GM12878 (cell line): ENCODE data around the gene SLCO3A1. TPM values are rescaled to one million over a fixed set of nuclear protein-coding genes. Genes with fewer than 3 reads are reported as not detected.
A peak's percentile ranks its signal among the peaks of the same experiment; 100 is the strongest.

ENCODE experiments used
- ATAC-seq: fragments of 200-7000 bp; cut with Tn5 transposase; 3 replicates; pipeline ENCODE4 v1.9.1; 2020; ENCODE audit warnings: mild to moderate bottlenecking, moderate library complexity
- BruUV-seq: library from RNA; stranded (reverse); fragments of 400-500 nt; replicated peaks from 2 replicates; lab custom pipeline; 2021; lab: Mats Ljungman, UMichigan
- CTCF ChIA-PET: fragments of 300-600 bp; sonication (Branson Sonifier 250); formaldehyde crosslinking; extraction: SDS; loops from one replicate; lab custom pipeline; 2021; ENCODE audit warnings: inconsistent platforms; lab: Yijun Ruan, JAX
- POLR2A ChIA-PET: fragments of 350-600 bp; formaldehyde crosslinking; extraction: SDS; loops from one replicate; lab custom pipeline; 2021; ENCODE audit warnings: inconsistent platforms; lab: Charles Lee
- RAD21 ChIA-PET: fragments of 300-600 bp; sonication (Branson Sonifier 250); formaldehyde crosslinking; loops from one replicate; lab custom pipeline; 2023; ENCODE audit warnings: antibody characterized with exemption; ENCODE audit not compliant: unreplicated experiment; lab: Charles Lee
- SMC1A ChIA-PET: fragments of 300-600 bp; sonication (Branson Sonifier 250); formaldehyde crosslinking; loops from one replicate; lab custom pipeline; 2023; ENCODE audit not compliant: unreplicated experiment, uncharacterized antibody; lab: Charles Lee
- DNase-seq: peaks from one replicate; pipeline ENCODE4 v3.0.0-alpha.2; 2011; ENCODE audit warnings: low read depth, low spot score
- FAIRE-seq: peaks from 3 replicates; lab custom pipeline; 2011; peaks lifted over from hg19 to GRCh38; lab: Jason Lieb, UNC
- H2AFZ ChIP-seq: 2 replicates; pipeline ENCODE4 v1.6.0; 2011; ENCODE audit warnings: low read depth, low read length, control low read depth; ENCODE audit not compliant: control insufficient read depth
- H3K27ac ChIP-seq: 2 replicates; pipeline ENCODE4 v1.5.1; 2011; ENCODE audit warnings: control low read depth; ENCODE audit not compliant: control insufficient read depth, insufficient read depth
- H3K27me3 ChIP-seq, 2 experiments: replicated peaks in 1 of 2; 2 replicates each; pipeline versions ENCODE4 v1.6.0 to v1.6.1; 2011; ENCODE audit warnings: low read length in 1 of 2; ENCODE audit not compliant: control insufficient read depth in 2 of 2, insufficient read depth in 2 of 2
- H3K36me3 ChIP-seq, 2 experiments: 2 replicates each; pipeline ENCODE4 v1.5.1; 2011; ENCODE audit warnings: low read length in 1 of 2; ENCODE audit not compliant: control insufficient read depth in 2 of 2, insufficient read depth in 2 of 2
- H3K4me1 ChIP-seq: 2 replicates; pipeline ENCODE4 v1.6.1; 2011; ENCODE audit warnings: mild to moderate bottlenecking, low read length, moderate library complexity, mixed read lengths; ENCODE audit not compliant: control insufficient read depth, insufficient read depth
- H3K4me2 ChIP-seq: 2 replicates; pipeline ENCODE4 v1.6.0; 2011; ENCODE audit warnings: control low read depth; ENCODE audit not compliant: control insufficient read depth, insufficient read depth
- H3K4me3 ChIP-seq: fragments of 200-600 bp; sonication (generic); 2 replicates; pipeline ENCODE4 v1.5.1; 2016
- H3K79me2 ChIP-seq: 2 replicates; pipeline ENCODE4 v1.6.0; 2011; ENCODE audit warnings: low read length; ENCODE audit not compliant: control insufficient read depth, insufficient read depth
- H3K9ac ChIP-seq: 2 replicates; pipeline ENCODE4 v1.8.0; 2011; ENCODE audit warnings: low read length, control low read depth, mixed read lengths; ENCODE audit not compliant: control insufficient read depth, insufficient read depth
- H3K9me3 ChIP-seq: replicated peaks from 3 replicates; pipeline ENCODE4 v1.5.1; 2011; ENCODE audit warnings: mild to moderate bottlenecking, low read length; ENCODE audit not compliant: control insufficient read depth, insufficient read depth
- H4K20me1 ChIP-seq: 2 replicates; pipeline ENCODE4 v1.6.0; 2011; ENCODE audit not compliant: control insufficient read depth, insufficient read depth
- CTCF ChIP-seq, 3 experiments: IDR thresholded peaks in 2 of 3; conservative IDR thresholded peaks in 1 of 3; 2 replicates each; pipeline ENCODE4 v1.5.1; 2011; ENCODE audit warnings: low read depth in 3 of 3, low read length in 3 of 3, mild to moderate bottlenecking in 3 of 3, control low read depth in 2 of 3, moderate library complexity in 2 of 3, inconsistent platforms in 1 of 3, mixed read lengths in 1 of 3; ENCODE audit not compliant: control insufficient read depth in 2 of 3, insufficient read depth in 1 of 3; ENCODE audit errors: extremely low read depth in 1 of 3
- STAT3 ChIP-seq: IDR thresholded peaks from 2 replicates; pipeline ENCODE4 v1.6.1; 2011; ENCODE audit warnings: low read depth, low read length, improper control_type of control experiment
- ZBTB40 ChIP-seq: fragments of 450-650 bp; IDR thresholded peaks from 2 replicates; pipeline ENCODE4 v1.6.1; 2016; ENCODE audit warnings: mild to moderate bottlenecking, moderate library complexity, borderline replicate concordance
- WGBS: methylation state at CpG from one replicate; pipeline ENCODE4 v1.1.6; 2016; ENCODE audit warnings: low lambda C conversion rate; ENCODE audit not compliant: insufficient replicate concordance, insufficient coverage; ENCODE audit errors: missing lambda C conversion rate; 5-methylcytosine and 5-hydroxymethylcytosine counted together
- in situ Hi-C: fragments of 300-500 bp; cut with MboI; formaldehyde crosslinking; loops from 9 replicates; pipeline ENCODE4 v1.14.3; 2018; ENCODE audit warnings: mixed read lengths
- intact Hi-C: fragments of 100-400 bp; cut with micrococcal nuclease; formaldehyde crosslinking; loops from one replicate; pipeline ENCODE4 v1.14.2; 2022; ENCODE audit not compliant: unreplicated experiment
- polyA plus RNA-seq, 11 experiments: library from polyadenylated mRNA; depleted of rRNA in 4 of 11; unstranded in 6 of 11; stranded (reverse) in 5 of 11; fragments of >200 nt; fragmentation: Nextera tagmentation in 4 of 11; fragmentation: Illumina TruSeq in 1 of 11; extraction: Ambion mirVana in 4 of 11; extraction: Trizol in 1 of 11; gene quantifications; 1 replicate in 1 of 11; 2 replicates in 10 of 11; pipeline versions ENCODE4 v1.2.1 to v1.2.3, GENCODE V29; 2011 to 2016; ENCODE audit warnings: inconsistent platforms in 2 of 11, missing spikeins in 2 of 11, low read depth in 1 of 11
- total RNA-seq, 4 experiments: library from RNA; depleted of rRNA in 3 of 4; stranded (reverse); fragments of >200 nt in 3 of 4; fragmentation: Illumina TruSeq in 1 of 4; extraction: Trizol in 1 of 4; gene quantifications; 2 replicates each; pipeline versions ENCODE4 v1.2.1 to v1.2.3, GENCODE V29; 2013 to 2021

The SLCO3A1 gene
- total and polyA plus RNA-seq, 10 of the 15 experiments (the other 5 are each of a cell fraction or from before 2014, with no cell fraction given) = 0.05 to 5.9 (median 0.31) TPM

- no peak for TF ChIP-seq STAT3
- no peak for TF ChIP-seq ZBTB40
- TF ChIP-seq CTCF (IDR thresholded peaks at IDR 0.05 in 2 of 3, conservative IDR thresholded peaks at IDR 0.05 in 1 of 3; ENCODE audit: control insufficient read depth in 2 of 3, extremely low read depth in 1 of 3, insufficient read depth in 1 of 3, low read depth in 3 of 3, low read length in 3 of 3) = peak in 1 of 3 experiments; percentile 10; a peak in 1 of 6 replicates
- CTCF ChIA-PET = interaction anchor here (1.5 to 1.7 kb wide), 2 partner anchors 26 to 191 kb away, joined by 3 to 5 read pairs; no protein-coding TSS in a partner anchor
- H3K4me2 ChIP-seq = no peak overlapping the region
- H3K27me3 ChIP-seq = no peaks in the 10 kb centered on the region
- SMC1A ChIA-PET = interaction anchor here (0.8 kb wide), 1 partner anchor 9 kb away, joined by 4 read pairs; no protein-coding TSS in a partner anchor
- POLR2A ChIA-PET = no interaction called here
- no peaks in the 10 kb centered on the region for H3K36me3 ChIP-seq
- no peak overlapping the region for H3K9ac ChIP-seq
- WGBS = 26% methylated on average over 7 of the region's 7 CpGs
- FAIRE-seq = no peak
- no peak overlapping the region for H3K4me3 ChIP-seq
- intact Hi-C loops (no loop called here), in situ Hi-C loops (no loop called here)
- H2AFZ ChIP-seq = no peak overlapping the region
- no TSS peak for BruUV-seq
- ATAC-seq = peak; percentile 79
- no peaks in the 10 kb centered on the region for H3K79me2 ChIP-seq
- H3K27ac ChIP-seq = no peak overlapping the region
- H3K9me3 ChIP-seq = no peaks in the 10 kb centered on the region
- no peaks in the 10 kb centered on the region for H3K4me1 ChIP-seq
- DNase-seq = no peak
- RAD21 ChIA-PET = interaction anchor here (1.4 kb wide), 1 partner anchor 18 kb away, joined by 3 read pairs; no protein-coding TSS in a partner anchor
- no peaks in the 10 kb centered on the region for H4K20me1 ChIP-seq
Observed at GRCh38 chr15:91885714-91886270, 32.3 kb downstream of the SLCO3A1 start.
